Heart left ventricle (tissue), 13 donors: Measurements from ENCODE around the gene GTF3C5.

Experiments used
- POLR2A ChIP-seq, 2 donors: fragments of 450-650 bp; IDR thresholded peaks; one replicate each; pipeline ENCODE4 v1.6.1; 2017; ENCODE audit warnings: antibody characterized with exemption in 2 of 2, mild to moderate bottlenecking in 2 of 2, moderate library complexity in 2 of 2
- TF ChIP-seq, protein P1 (sequence below), 12 donors: fragments of 200-600 bp; sonication (generic) in 4 of 12; IDR thresholded peaks; one replicate each; pipeline versions ENCODE4 v1.5.0 to v1.8.0; 2018 to 2022; ENCODE audit warnings: antibody characterized with exemption in 12 of 12, mild to moderate bottlenecking in 5 of 12
- donor health status: ischemic (EF 13 %, LVEDD 7.1; RV severe dilation, severe dysfunction).
- donor health status: DM: no; HTN: yes; CAD: no.
- donor health status: DM: no; HTN: no; CAD: no.
- donor health status: ischemic (EF 25% LVEDD 6.9; RV normal size, moderate dysfunction).
- donor health status: ischemic (EF 25% LVEDD 5.7; RV mildly dilated, moderate dysfunction).
- donor health status: ischemic (EF 35%, LVEDD 5.7; RV mildly dilated, moderate dysfunction).
- donor health status: nonischemic (EF 11% LVEDD 7.7; RV severe dilation, severe dysfunction).
- donor health status: DM: yes; HTN: yes; CAD: no.
- donor health status: PGD.
- donor health status: ischemic (EF 29% LVEDD 5.4; RV normal size, mild dysfunction).
- donor health status: nonischemic (EF 23%, LVEDD 6.1; RV moderate dilation, normal function).

DNA sequence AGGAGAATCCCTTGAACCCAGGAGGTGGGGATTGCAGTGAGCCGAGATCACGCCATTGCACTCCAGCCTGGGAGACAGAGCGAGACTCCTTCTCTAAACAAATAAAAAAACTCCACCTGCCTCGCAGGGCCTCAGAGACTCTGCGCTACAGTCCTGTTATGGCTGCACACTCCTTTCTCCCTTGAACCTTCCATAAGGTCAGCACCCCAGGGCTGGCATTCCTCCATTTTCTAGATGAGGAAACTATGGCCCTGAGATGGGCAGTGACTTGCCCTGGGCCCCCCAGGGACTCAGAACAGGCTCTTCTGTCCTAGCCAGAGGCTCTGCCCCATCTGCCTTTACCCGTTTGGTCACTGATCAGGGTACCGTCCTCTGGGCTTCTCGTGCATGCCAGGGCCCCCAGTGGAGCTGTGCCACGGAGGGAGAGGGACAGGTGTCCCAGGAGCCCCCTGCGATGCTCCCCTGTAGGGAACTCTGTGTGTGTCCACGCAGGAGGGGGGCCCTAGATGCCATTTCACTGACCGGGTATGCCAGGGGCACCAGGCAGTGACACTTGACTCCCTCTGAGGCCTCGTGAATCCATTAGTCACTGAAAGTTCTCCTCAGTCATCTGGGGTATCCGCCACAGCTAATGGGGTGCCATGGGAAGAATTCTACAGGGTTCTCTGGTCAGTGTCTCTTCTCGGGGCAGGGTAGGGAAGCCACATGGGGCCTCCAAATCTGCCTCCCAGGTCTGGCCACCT lies 74.1 kb downstream of the GTF3C5 start:
- TF ChIP-seq POLR2A (IDR thresholded peaks at IDR 0.05), result no peak
- TF ChIP-seq, protein P1, sequence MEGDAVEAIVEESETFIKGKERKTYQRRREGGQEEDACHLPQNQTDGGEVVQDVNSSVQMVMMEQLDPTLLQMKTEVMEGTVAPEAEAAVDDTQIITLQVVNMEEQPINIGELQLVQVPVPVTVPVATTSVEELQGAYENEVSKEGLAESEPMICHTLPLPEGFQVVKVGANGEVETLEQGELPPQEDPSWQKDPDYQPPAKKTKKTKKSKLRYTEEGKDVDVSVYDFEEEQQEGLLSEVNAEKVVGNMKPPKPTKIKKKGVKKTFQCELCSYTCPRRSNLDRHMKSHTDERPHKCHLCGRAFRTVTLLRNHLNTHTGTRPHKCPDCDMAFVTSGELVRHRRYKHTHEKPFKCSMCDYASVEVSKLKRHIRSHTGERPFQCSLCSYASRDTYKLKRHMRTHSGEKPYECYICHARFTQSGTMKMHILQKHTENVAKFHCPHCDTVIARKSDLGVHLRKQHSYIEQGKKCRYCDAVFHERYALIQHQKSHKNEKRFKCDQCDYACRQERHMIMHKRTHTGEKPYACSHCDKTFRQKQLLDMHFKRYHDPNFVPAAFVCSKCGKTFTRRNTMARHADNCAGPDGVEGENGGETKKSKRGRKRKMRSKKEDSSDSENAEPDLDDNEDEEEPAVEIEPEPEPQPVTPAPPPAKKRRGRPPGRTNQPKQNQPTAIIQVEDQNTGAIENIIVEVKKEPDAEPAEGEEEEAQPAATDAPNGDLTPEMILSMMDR (IDR thresholded peaks at IDR 0.05), result no peak
